ENCODE data around the gene SLC27A4. TPM values are rescaled to one million over a fixed set of nuclear protein-coding genes. Genes with fewer than 3 reads are reported as not detected.

SLC27A4 gene
- total RNA-seq, 4 donors from 2014 or later = 4.6 to 22.7 (median 9.5) TPM

DNA sequence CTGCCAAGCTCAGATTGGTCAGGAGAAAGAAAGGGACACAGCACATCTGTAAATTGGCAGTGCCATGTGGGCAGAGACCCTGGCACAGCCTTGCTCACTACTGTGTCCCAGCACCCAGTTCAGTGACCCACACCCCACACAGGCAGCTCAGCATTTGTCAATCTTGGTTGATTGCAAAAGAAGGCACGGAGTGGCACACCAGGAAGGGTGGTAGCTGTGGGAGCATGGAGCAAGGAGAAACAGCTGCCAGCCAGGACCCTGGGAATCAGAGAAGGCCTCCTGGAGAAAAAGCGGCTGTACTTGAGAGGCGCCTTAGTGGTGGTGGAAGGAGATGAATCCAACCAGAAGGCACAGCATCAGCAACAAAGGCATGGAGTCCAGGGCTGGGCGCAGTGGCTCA is 3.5 kb downstream of the SLC27A4 start:
- Histone ChIP-seq H3K9me3 (no peaks in the 10 kb centered on the region), H3K36me3 (no peaks in the 10 kb centered on the region), H3K4me3 (no peak overlapping the region), H3K4me1 (peaks cover 0 to 12% of the 10 kb centered on the region in 2 donors), H3K27me3 (no peaks in the 10 kb centered on the region), H3K27ac (no peak overlapping the region)
- intact Hi-C loops (cut with DNase I; ENCODE audit: low total_unique reads) = no loop called here
- TF ChIP-seq, protein P1, sequence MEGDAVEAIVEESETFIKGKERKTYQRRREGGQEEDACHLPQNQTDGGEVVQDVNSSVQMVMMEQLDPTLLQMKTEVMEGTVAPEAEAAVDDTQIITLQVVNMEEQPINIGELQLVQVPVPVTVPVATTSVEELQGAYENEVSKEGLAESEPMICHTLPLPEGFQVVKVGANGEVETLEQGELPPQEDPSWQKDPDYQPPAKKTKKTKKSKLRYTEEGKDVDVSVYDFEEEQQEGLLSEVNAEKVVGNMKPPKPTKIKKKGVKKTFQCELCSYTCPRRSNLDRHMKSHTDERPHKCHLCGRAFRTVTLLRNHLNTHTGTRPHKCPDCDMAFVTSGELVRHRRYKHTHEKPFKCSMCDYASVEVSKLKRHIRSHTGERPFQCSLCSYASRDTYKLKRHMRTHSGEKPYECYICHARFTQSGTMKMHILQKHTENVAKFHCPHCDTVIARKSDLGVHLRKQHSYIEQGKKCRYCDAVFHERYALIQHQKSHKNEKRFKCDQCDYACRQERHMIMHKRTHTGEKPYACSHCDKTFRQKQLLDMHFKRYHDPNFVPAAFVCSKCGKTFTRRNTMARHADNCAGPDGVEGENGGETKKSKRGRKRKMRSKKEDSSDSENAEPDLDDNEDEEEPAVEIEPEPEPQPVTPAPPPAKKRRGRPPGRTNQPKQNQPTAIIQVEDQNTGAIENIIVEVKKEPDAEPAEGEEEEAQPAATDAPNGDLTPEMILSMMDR (IDR thresholded peaks at IDR 0.05) = no peak
- no peak for TF ChIP-seq POLR2A (IDR thresholded peaks at IDR 0.05)
- no peak for DNase-seq

DNA sequence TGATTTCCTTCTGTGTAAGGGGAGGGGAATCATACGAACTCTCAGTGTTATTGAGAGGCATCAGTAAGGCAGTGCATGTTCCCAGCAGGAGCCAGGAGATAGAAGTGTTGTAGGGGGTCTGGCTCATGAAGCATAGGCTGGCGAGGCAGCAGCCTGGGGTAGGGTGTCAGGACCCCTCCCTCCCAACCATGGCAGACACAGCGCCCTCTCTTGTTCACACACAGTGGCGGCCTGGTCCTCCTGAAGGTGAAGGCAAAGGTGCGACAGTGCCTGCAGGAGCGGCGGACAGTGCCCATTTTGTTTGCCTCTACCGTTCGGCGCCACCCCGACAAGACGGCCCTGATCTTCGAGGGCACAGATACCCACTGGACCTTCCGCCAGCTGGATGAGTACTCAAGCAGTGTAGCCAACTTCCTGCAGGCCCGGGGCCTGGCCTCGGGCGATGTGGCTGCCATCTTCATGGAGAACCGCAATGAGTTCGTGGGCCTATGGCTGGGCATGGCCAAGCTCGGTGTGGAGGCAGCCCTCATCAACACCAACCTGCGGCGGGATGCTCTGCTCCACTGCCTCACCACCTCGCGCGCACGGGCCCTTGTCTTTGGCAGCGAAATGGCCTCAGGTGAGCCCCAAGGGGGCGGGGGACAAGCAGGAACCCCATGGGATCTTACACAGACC is 4.7 kb downstream of the SLC27A4 start:
- Histone ChIP-seq H3K9me3 (no peaks in the 10 kb centered on the region), H3K27me3 (no peaks in the 10 kb centered on the region), H3K4me3 (no peak overlapping the region), H3K36me3 (no peaks in the 10 kb centered on the region), H3K27ac (no peak overlapping the region), H3K4me1 (peaks cover 0 to 12% of the 10 kb centered on the region in 2 donors)
- no peak for DNase-seq
- TF ChIP-seq POLR2A (IDR thresholded peaks at IDR 0.05) = no peak
- TF ChIP-seq, protein P1 (IDR thresholded peaks at IDR 0.05) = no peak
- intact Hi-C loops (cut with DNase I; ENCODE audit: low total_unique reads) = no loop called here

DNA sequence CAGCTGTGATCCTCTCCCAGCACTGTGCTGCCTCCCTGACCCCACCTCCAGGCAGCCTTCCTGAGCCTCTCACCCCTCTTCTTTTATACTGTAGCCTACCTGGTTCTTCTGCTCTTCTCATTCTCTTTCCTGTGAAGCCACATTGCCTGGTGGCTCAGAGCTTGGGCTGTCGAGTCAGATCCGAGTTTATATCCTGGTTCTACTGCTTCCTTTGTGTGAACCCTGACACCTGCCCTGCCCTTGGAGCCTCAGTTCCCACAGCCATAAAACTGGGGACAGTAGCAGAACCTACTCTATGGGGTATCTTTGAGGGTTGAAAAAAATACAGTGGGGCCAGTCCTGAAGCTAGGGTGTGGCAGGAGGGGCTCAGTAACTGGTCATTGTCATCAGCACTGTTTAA is 8.8 kb downstream of the SLC27A4 start:
- DNase-seq = no peak
- intact Hi-C loops (cut with DNase I; ENCODE audit: low total_unique reads) = no loop called here
- H3K4me1 ChIP-seq = no peaks in the 10 kb centered on the region
- H3K9me3 ChIP-seq = no peaks in the 10 kb centered on the region
- H3K27me3 ChIP-seq = no peaks in the 10 kb centered on the region
- H3K27ac ChIP-seq = no peak overlapping the region
- no peaks in the 10 kb centered on the region for H3K36me3 ChIP-seq
- H3K4me3 ChIP-seq = no peak overlapping the region
- TF ChIP-seq POLR2A (IDR thresholded peaks at IDR 0.05) = no peak
- TF ChIP-seq, protein P1 (IDR thresholded peaks at IDR 0.05) = no peak

DNA sequence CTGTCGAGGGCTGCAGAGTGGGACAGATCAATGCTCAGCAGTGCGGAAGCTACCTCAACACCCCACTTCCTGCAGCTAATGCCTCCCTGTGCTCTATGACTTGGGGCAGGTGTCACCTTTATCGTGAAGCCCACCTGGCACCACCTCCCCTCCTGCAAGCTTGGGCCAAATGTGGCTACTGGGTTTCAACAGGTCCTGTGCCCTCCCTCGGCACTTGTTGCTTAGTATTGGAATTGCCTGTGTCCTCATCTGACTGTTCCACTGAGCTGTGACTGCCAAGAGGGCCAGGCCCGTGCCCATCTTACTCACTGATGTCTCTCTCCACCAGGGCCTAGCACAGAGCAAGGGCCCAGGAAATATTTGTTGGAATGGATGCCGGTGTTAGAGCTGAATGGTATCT is 9.4 kb downstream of the SLC27A4 start:
- H3K36me3 ChIP-seq = no peaks in the 10 kb centered on the region
- intact Hi-C loops (cut with DNase I; ENCODE audit: low total_unique reads) = no loop called here

DNA sequence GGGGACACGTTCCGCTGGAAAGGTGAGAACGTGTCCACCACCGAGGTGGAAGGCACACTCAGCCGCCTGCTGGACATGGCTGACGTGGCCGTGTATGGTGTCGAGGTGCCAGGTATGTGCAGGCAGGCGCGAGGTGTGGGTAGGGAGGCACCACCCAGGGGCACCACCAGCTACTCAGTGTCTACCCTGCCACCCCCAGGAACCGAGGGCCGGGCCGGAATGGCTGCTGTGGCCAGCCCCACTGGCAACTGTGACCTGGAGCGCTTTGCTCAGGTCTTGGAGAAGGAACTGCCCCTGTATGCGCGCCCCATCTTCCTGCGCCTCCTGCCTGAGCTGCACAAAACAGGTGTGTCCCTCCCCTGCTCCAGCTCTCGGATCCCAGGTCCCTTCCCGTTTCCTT is 15.1 kb downstream of the SLC27A4 start:
- DNase-seq = no peak
- H3K4me3 ChIP-seq = no peak overlapping the region
- no peaks in the 10 kb centered on the region for H3K36me3 ChIP-seq
- no peaks in the 10 kb centered on the region for H3K27me3 ChIP-seq
- intact Hi-C loops (cut with DNase I; ENCODE audit: low total_unique reads) = no loop called here
- no peaks in the 10 kb centered on the region for H3K4me1 ChIP-seq
- TF ChIP-seq, protein P1 (IDR thresholded peaks at IDR 0.05) = no peak
- no peak for TF ChIP-seq POLR2A (IDR thresholded peaks at IDR 0.05)
- H3K27ac ChIP-seq = no peak overlapping the region
- H3K9me3 ChIP-seq = no peaks in the 10 kb centered on the region

More for the DNA sequence above, 9.4 kb downstream of the SLC27A4 start:
- Histone ChIP-seq H3K9me3 (no peaks in the 10 kb centered on the region), H3K4me1 (no peaks in the 10 kb centered on the region), H3K4me3 (no peak overlapping the region), H3K27ac (no peak overlapping the region), H3K27me3 (no peaks in the 10 kb centered on the region)
- no peak for DNase-seq
- TF ChIP-seq, protein P1 (IDR thresholded peaks at IDR 0.05) = no peak
- no peak for TF ChIP-seq POLR2A (IDR thresholded peaks at IDR 0.05)

All from uterus (tissue), 4 donors.